Right lung (tissue), 5 donors: ENCODE data around the gene ZFAND2A. TPM values are rescaled to one million over a fixed set of nuclear protein-coding genes. Genes with fewer than 3 reads are reported as not detected.
"Not testable (repeated sequence)": the region's sequence is repeated elsewhere in the genome, so short reads cannot be mapped to it uniquely, and the experiment has no call there.

ENCODE experiments used
- DNase-seq, 2 donors: peaks; one replicate each; pipeline ENCODE4 v3.0.0-alpha.2; 2013
- polyA plus RNA-seq, 5 donors: library from polyadenylated mRNA; unstranded; fragments of 120-200 nt; gene quantifications; one replicate each; pipeline versions ENCODE4 v1.2.1 to v1.2.3, GENCODE V29; 2013; ENCODE audit warnings: inconsistent platforms in 1 of 5, low replicate concordance in 1 of 5; ENCODE audit not compliant: insufficient read length in 5 of 5, insufficient read depth in 1 of 5

ZFAND2A gene
- polyA plus RNA-seq, 5 donors: 18.0 to 28.5 (median 21.9) TPM

DNA sequence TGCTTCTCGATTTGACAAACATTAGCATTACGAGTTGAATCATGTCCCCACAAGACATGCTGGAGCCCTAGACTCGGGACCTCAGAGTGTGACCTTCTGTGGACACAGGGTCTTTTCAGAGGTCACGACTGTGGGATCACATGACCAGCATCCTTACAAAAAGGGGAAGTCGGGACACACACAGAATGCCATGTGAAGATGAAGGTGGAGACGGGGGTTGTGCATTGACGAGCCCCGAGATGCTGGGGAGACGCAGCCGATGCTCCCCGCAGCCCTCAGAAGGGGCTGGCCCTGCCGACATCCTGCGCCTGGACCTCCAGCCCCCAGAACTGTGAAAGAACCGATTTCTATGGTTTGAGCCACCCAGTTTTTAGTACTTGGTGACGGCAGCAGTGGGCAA is 7.5 kb downstream of the ZFAND2A start:
- no peak for DNase-seq

DNA sequence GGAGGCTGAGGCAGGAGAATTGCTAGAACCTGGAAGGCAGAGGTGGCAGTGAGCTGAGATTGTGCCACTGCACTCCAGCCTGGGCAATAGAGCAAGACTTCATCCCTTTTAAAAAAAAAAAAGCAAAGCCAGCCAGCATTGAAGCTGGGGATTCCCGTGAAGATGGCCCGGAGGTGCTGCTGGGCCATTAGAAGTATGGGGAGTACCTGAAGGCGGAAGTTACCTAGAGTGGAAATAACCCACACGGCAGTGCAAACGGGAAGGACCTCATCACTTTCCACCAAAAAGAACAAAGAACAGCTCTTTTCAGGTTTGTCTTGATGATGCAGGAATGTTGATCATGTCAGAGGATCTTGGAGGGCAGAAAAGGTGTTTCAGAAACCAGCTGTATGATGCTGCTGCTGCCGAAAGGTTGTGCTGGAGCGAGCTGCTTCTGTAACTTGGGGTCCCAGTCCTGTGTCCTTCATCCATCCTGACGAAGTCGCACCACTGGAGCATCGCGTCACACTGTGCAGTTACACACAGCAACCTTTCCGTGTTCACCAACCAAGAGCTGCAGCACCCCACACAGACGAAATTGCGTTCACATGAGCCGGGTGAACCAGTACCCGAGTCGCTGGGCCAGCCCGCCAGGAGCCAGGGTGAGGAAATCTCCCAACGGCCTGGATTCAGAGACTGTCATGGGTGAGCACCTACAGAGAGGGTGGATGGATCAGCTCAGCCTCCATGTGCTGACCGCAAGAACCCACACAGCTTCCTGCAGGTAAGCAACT is 8.2 kb downstream of the ZFAND2A start:
- DNase-seq: no peak

DNA sequence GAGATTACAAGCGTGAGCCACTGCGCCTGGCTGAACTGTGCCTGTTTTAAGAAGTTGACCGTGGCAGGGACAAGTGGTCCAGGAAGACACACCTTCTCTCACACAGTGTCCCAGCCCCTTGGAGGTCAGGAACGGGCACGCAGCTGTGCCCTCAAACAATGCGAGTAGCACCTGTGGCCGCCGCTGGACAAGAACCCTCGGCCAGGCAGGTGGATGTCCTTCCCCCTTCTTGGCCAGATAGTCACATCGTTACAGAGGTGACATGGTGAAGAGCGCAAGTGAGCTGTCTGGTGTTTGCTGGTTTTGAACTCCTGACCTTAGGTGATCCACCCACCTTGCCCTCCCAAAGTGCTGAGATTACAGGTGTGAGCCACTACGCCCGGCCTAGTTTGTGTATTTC is 8.8 kb downstream of the ZFAND2A start:
- no peak for DNase-seq

DNA sequence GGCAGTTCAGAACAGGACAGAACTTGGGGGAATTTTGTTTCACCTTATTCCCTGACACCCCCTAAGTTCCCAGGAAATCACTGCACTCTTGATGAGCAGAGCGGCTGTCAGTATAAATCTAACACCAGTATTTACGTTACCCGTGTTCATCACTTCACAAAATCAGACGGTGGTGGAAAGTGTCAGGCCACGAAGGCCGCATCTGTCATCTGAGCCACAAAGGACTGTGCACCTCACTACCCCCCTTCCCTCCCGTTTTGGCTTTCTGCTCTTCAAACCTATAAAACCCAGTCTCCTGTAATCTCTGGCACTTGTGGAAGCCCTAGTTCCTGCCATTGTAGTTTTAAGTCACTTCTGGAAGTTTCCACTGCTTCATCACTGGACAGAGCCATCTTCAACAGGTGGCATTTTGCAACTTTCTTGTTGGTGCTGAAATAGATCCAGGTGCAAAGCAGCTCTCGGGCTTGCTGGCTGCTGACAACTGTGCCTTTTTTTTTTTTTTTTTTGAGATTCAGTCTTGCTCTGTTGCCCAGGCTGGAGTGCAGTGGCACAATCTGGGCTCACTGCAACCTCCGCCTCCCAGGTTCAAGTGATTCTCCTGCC is 9.5 kb downstream of the ZFAND2A start:
- DNase-seq: no peak

DNA sequence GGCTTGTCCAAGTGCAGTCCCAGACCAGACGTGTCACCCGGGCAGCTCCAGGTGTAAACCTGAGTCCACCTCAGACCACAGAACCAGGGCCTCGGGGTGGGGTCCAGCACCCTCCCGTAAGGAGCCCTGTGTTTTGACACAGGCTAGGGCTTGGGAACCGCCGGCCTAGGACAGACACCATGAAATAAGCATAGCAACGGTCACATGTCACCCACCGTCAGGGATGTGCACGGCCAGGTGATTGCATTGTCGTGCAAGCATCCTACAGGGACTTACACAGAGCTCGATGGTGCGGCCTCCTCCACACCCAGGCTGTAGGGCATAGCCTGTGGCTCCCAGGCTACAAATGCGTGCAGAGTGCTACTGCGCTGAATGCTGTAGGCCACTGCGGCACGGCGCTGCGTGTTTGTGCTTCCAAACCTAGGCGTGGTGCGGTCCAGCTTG is 10.6 kb downstream of the ZFAND2A start:
- no peak for DNase-seq

DNA sequence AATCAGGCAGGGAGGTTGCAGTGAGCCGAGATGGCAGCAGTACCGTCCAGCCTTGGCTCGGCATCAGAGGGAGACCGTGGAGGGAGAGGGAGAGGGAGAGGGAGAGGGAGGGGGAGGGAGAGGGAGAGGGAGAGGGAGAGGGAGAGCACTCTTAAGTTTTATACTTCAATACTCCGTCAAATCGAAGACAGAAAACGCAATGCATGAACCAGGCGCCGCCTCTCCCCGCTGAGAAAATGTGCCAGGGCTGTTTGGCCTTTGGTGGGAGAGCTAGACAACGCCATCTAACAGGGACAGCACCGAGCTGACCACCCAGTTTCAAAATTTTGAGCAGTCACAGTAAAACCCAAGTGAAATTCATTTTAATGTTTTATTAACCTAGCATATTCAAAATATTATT is 12.1 kb downstream of the ZFAND2A start:
- DNase-seq: not testable (repeated sequence)

DNA sequence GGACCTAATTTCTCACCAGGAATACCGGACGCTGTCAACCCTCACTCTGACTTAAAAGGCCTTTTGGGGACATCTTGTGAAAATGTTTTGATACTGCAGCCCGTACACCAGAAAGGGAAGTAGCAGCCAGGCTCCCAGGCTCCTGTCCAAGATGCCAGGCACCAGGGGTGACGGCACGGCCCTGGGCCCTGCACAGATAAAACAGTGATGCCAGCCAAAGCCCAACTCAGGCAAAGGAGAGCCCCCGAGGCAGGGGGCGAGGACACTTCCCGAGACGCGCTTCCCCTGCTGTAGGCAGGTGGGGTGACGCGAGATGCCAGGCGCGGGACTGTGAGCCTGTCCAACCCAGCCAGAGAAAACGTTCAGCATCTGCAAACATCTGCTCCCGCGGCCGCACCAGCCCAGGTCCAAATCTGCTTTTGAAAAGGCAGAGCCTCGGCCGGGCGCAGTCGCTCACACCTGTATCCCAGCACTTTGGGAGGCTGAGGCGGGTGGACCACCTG is 15.7 kb downstream of the ZFAND2A start:
- DNase-seq: no peak

DNA sequence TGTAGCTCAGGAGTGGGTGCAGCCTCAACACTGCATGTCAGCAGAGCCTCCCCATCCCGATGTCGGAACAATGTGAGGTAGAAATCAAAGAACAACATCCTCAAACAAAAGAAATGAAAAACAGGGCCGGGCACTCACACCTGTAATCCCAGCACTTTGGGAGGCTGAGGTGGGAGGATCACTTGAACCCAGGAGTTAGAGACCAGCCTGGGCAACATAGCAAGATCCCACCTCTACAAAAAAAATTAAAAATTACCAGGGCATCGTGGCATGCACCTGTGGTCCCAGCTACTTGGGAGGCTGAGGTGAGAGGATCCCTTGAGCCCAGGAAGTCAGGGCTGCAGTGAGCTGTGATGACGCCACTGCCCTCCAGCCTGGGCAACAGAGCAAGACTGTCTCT is 17.0 kb downstream of the ZFAND2A start:
- not testable (repeated sequence) for DNase-seq

DNA sequence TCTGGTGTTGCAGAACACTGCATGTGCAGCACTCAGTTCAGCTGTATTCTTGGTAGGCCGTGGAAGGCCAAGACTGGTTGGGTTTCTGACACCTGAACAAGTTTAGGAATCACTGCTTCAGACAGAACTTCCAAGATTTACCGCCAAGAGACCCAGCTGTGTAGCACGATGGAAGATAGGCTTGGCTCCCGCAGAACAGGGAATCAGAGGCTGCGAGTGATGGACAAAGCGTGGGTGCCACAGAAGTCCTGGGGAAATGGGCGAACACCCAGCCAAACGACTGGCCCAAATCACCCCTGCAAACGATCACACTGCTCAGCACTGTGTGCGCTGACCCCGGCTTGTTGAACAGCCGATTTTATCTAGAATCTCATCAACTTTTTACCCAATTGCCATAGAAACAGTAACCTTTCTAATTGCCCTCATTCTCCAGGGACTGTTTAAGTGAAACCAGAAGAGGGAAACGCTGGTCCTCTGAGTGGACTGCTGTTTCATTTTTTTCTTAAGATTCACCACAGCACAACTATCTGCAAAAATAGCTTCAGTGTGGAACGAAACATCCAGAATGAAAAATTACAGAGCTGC is 17.9 kb downstream of the ZFAND2A start:
- no peak for DNase-seq

DNA sequence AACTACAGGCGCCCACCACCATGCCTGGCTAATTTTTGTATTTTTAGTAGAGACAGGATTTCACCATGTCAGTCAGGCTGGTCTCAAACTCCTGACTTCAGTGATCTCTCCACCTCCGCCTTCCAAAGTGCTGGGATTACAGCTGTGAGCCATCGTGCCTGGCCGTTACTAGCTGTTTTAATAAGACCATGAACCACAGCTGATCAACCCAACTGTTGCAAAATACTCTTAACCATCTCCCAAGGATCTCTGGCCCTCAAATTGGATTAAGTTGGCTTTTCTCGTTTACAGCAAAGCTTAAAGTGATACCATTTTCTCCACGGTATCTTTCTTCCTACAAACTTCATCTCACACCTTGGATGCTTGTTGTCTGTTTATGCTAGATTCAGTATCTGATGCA is 18.3 kb downstream of the ZFAND2A start:
- no peak for DNase-seq

DNA sequence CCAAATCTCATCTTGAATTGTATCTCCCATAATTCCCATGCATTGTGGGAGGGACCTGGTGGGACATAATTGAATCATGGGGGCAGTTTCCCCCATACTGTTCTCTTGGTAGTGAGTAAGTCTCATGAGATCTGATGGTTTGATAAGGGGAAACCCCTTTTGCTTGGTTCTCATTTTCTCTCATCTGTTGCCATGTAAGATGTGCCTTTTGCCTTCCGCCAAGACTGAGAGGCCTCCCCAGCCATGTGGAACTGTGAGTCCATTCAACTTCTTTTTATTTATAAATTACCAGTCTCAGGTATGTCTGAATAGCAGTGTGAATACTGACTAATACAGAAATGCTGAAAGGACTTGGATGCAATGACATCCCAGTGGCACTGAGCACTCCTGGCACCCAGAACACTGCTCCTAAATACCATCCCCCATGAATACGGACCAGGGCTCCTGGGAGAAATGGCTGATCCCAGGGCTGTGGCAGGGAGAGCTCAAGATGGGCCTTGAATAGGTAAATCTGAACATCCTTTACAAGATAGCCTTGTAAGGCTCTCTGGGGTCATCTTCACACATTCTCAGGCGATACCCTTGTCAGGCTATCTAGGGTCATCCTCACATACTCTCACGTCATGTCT is 19.4 kb downstream of the ZFAND2A start:
- no peak for DNase-seq

DNA sequence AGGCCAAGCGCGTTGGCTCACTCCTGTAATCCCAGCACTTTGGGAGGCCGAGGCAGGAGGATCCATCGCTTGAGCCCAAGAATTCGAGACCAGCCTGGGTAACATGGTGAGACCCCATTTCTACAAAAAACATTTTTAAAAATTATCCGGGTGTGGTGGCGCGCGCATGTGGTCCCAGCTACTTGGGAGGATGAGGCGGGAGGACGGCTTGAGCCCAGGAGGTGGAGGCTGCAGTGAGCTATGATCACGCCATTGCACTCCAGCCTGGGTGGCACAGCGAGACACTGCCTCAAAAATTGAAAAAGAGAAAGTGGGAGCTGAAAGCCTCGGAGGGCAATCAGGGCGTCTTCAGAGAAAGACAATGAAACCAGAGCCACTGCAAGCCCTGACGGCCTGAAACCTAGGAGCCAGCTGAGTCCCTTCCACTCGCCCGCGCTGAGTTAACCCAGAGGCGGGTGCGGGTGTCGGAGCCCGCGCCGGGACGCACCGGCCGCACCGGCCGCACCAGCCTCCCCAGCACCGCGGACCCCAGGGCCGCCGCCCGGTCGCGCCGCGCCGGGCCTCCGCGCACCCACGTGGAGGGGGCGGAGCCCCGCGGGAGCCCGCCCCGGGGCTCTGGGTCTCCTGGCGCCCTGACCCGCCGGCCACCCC is 22.4 kb downstream of the ZFAND2A start:
- no peak for DNase-seq

DNA sequence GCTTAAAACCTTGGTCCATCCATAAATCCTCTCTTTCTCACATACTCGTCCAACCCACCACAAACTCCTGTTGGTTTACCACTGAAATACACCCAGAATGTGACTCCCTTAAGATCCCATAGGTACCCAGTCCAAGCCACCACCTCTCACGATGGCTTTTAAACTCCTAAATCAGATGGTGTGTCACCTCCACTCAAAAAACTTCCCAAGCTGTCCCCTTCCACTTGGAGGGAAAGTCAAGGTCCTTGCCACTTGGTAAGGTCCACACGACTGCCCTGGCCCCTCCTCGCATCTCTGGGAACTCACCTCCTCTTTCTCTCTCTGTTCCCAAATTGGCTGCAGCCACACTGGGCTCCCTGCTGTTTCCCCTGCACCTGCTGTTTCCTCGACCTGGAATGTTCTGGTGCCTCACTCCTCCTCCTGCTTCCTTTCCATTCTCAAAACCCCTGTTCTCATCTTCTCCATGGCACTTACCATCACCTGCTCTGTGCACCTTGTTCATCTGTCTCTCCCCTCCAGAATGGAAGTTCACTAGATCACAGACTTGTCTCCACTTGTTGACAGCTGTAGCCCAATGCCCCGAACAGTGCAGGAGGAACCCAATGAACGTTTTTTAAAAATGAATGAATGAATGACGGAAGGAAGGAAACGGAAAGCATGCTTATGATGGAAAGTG is 23.0 kb downstream of the ZFAND2A start:
- DNase-seq: no peak

DNA sequence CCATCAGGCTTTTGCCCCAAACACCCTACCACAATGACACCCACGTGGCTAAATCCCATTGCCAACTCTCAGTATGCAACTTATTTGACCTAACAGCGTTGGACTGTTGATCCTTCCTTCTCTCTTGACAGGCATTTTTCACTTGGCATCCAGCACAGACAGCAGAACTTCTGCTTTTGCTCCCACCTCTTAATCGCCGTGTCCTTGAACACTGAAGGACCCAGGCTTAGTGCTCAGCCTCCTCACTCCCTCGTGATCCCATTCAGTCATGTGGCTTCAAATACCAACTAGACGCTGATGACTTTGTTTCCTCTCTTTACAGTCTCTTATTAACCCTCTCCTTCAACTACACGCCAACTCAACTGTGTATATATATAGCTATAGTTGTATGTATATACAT is 25.0 kb downstream of the ZFAND2A start:
- DNase-seq: no peak

DNA sequence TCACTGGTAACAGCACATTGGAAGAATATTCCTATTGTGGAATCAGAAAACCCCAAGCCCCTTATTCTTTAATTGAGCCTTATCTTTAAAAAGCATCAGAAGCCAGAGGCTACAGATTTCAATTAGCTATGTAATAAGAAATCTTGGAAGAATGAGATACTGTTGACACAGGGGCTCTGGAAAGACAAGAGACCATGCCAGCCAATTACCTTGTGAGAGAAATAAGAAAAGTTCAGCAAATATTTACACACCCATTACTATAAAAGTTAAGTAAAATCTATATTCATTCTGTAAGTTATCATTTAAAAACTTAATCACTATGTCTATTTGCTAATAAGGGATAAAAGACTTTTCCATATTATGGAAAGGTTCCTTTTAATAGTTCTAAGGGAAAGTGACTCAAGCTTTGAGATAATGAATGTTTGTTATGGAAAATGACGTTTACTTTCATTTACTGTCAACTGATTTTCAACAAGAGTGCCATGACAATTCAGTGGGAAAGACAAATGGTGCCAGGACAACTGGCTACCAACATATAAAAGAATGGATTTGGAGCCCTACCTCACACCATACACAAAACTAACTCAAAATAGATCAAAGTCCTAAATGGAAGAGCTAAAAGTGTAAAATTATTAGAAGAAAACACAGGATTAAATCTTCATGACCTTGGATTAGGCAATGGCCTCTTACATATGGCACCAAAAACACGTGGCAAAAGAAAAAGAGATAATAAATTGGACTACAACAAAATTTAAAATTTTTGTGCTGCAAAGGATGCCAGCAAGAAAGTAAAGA is 28.3 kb downstream of the ZFAND2A start:
- no peak for DNase-seq

DNA sequence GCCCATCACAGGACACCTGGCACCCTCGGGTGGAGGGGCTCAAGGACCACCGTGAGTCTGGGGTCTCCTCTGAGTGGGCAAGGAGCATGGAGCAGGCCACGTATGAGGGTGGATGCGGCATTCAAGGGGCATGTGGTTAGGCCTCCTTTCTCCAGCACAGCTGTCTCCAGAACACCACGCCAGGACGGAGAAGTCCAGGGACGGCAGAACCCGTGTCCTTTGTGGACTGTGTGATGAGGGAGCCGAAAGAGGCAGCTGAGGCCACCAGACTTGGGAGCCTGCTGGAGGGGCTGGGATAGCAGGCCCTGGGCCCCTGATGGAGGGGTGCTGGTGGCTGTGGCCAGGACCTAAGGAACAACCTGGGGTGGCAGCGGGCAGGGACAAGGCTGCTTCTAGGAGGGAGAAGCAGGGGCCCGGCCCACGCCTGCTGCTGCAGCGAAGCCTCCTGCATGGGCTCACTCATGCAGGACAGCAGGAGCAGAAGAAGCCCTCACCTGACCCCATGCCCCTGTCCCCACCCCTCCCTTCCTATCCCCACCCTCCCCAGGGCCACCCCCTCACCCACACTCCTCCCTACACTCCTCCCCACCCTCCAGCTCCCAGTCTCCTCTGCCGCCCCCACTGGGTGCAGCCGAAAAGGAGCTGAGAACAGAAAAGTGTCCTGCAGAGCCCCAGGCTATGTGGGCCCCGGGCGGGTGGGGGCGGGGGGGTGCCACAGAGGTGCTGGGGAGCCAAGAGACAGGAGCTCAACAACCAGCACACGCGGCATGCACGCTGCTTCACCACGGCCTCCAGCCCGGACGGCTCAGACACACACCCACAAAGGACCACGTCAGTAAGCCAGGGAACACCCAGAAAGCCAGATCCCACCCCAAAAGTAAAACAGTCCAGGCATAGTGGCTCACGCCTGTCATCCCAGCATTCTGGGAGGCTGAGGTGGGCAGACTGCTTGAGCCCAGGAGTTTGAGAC is 29.7 kb downstream of the ZFAND2A start:
- no peak for DNase-seq

DNA sequence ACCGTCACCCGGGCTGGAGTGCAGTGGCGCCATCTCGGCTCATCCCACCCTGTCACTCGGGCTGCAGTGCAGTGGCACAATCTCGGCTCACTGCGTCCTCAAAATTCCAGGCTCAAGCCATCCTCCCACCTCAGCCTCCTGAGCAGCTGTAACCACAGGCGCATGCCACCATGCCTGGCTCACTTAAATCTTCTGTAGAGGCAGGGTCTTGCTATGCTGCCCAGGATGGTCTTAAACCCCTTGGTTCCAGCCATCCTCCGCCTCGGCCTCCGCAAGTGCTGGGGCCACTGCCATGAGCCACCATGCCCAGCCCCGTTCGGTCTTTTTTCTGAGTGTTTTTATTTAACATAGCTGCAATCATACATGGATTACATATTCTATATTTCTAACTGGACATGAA is 30.6 kb downstream of the ZFAND2A start:
- no peak for DNase-seq

DNA sequence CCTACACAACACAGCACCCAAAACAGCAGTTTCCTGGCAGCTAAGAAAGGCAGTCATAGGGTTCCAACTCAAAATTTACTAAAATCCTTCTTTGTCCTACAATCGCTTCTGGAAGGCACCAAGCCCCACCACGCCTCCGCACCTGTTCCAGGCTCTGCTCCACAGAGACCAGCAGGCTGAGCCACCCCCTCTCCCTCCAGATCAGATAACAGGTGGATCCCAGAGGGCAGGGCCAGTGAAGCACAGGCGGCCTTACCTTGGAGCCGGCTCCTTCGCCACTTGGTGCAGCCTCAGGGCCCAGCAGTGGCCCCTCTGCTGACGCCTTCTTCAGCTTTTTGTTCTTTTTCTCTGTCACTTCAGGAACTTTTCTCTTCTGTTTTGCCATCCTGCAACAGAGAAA is 33.0 kb downstream of the ZFAND2A start:
- DNase-seq: no peak

DNA sequence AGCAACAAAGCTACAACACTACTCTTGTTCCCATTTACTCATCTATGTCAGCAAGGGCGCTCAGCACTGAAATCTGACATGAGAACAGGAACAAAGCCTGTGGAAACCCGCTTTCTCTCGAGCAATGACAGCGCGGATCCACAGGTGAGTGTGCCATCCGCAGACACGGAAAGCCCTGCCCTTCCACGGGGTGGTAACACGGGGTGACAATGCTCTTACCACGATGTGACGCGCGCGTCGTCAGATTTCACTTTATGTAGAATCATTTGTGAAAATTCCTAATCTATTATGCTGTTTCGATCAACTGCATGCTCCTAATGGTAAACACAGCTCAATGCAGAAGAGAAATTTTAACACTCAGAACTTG is 34.4 kb downstream of the ZFAND2A start:
- no peak for DNase-seq
